ENCODE measurements around the gene COL23A1.

DNA sequence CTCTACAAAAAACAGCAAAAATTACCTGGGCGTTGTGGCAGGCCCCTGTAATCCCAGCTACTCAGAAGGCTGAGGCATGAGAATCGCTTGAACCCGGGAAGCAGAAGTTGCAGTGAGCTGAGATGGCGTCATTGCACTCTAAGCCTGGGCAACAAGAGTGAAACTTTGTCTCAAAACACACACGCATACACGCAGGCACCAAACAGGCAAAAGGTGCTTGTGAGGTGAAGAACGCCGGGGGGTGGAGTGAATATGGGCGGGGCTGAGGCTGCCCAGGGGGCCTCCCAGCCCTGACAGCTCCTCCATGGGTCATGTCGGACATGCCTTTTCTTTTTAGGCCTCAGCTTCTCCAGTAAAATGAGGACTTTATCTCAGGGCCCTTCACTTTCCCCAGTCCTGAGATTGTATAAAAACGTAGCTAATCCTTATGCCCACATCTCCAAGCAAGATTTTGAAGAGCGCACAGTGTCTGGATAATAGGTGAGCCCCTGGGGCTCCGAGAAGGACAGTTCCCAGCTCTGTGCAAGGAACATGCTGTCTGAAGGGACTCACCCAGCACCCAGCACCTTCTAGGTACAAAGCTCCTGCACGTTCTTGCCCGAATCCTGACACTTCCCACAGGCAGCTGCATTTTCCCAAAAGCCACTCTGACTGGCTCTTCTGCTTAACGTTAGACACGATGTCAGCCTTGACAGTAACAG lies 168.3 kb downstream of the COL23A1 start:
- TF ChIP-seq, protein P1, sequence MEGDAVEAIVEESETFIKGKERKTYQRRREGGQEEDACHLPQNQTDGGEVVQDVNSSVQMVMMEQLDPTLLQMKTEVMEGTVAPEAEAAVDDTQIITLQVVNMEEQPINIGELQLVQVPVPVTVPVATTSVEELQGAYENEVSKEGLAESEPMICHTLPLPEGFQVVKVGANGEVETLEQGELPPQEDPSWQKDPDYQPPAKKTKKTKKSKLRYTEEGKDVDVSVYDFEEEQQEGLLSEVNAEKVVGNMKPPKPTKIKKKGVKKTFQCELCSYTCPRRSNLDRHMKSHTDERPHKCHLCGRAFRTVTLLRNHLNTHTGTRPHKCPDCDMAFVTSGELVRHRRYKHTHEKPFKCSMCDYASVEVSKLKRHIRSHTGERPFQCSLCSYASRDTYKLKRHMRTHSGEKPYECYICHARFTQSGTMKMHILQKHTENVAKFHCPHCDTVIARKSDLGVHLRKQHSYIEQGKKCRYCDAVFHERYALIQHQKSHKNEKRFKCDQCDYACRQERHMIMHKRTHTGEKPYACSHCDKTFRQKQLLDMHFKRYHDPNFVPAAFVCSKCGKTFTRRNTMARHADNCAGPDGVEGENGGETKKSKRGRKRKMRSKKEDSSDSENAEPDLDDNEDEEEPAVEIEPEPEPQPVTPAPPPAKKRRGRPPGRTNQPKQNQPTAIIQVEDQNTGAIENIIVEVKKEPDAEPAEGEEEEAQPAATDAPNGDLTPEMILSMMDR (optimal IDR thresholded peaks at IDR 0.05 in 1 of 3, IDR thresholded peaks at IDR 0.05 in 1 of 3, conservative IDR thresholded peaks at IDR 0.05 in 1 of 3; ENCODE audit: extremely low read depth in 1 of 3, insufficient read depth in 2 of 3, low read length in 3 of 3): no peak
- TF ChIP-seq EZH2 (IDR thresholded peaks at IDR 0.05; ENCODE audit: low read length): no peak
